Bronchial smooth muscle cell (primary cell): Measurements from ENCODE around the gene MEIKIN. TPM values are rescaled to one million over a fixed set of nuclear protein-coding genes. Genes with fewer than 3 reads are reported as not detected.

ENCODE experiments used
- total RNA-seq: library from RNA; depleted of rRNA; stranded (reverse); fragments of >200 nt; gene quantifications from 2 replicates; pipeline ENCODE4 v1.2.1, GENCODE V29; 2014

MEIKIN gene, protein sequence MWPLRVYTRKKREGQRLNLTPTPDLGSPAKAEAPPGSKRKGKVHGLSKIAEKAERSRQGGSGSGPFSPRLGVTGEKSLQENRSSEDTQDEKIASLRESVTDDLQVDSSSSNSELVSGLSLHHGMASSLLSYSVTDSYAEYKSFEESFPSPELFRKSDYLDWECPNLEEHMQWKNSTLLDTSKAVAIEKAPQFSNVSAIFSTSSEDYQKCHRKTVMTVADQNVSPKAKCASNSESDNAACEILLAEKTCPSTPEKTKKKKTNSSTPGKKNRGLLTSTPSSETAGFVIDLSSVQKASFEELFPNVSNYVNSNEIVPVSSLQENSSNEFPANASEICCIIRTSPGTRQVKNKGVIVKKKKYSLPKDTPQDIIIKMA
- not detected in 2 replicates for total RNA-seq

DNA sequence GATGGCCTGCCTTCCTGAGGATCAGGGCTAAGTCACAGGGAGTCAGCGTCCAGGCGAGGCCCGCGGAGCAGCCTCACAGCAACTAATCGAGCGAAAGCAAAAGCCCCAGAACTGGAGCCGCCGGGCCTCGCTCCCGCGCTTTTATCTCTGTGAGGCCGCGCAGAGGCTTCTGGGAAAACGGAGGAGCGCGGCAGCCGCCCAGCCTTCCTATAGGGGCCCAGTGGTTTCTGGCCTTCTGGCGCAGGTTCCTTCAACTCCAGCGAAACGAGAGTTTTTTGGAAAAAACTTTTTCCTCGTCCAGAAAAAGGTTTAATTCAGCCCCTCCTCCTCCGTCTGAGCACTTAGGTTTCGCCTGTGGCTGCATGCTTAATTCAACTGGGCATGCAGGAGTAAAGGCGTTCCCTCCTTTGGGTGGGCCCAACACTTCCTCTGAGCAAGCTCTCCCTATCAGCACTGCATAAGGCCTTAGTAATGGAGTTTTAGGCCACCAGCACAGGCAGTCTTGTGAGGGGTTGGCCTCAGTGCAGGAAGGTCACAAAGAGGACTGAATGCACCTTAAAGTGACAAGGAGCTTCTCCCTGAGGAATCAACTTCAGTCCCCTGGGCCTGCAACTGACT lies at the start of gene MEIKIN:
Gene MEIKIN (minus strand): TSS at position 113 of the 618 bp plus-strand sequence. CDS start 158 bp downstream, outside the sequence.

DNA sequence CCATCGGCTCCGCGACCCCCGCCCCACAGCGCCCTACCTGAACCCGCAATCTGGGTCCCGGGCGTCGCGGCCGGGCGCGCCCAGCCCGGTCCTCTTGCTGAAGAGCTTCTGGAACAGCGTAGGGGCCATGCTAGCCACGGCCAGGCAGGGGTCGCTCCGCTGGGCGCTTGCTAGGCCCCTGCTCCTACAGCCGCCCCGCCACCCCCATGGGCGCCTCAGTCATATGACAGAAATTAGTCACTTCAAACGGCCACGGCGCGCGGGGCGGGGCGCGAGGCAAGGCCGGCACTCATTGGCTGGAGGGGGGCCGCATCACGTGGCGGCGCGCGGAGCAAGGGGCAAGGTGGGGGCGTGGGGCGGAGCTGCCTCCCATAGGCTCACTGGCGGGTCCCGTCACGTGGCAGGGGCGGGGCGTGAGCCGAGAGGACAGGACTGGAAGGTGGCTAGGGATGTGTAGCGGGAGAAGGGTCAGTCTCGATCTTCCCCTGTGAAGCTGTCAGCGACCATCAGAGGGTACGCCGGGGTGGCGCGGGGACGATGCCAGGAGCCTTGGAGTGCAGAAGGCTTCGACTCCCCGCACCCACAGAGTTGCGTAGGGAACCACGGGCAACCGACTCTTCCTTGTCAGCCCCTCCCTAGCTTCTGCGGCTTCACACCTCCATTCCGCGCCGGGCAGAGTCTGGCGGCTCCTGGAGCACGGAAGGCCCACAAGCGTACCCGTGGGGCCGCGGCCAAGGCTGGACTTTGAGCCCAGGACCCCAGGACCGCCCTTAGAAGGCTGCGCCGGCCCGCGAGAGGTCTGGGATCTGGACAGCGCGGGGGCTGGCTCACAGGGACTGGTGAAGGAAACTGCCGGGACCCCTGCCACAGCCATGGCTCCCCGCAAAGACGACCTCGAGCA lies 148.4 kb downstream of the MEIKIN start, which contains the start of gene FNIP1:
Gene FNIP1 (minus strand): TSS at position 225 of the 901 bp plus-strand sequence. CDS start 96 bp downstream, at position 129.

Other genes starting within 250 kb of the MEIKIN start
- 41.7 and 62.3 TPM in 2 replicates for gene FNIP1, start 148.6 kb downstream of the MEIKIN start, total RNA-seq
- gene ACSL6, start 66.0 kb upstream of the MEIKIN start, total RNA-seq: under 0.01 and 0.17 TPM in 2 replicates
- gene IL3, start 115.0 kb upstream of the MEIKIN start, total RNA-seq: not detected in 2 replicates
- not detected in 2 replicates for gene CSF2, start 128.1 kb upstream of the MEIKIN start, total RNA-seq